SJCRH30 (cell line): ENCODE data around the gene KRTAP1-5. TPM values are rescaled to one million over a fixed set of nuclear protein-coding genes. Genes with fewer than 3 reads are reported as not detected.
A peak's percentile ranks its signal among the peaks of the same experiment; 100 is the strongest.

ENCODE experiments used
- DNase-seq, 2 experiments: peaks; one replicate each; pipeline ENCODE4 v3.0.0-alpha.2; 2015 to 2020
- H3K27ac ChIP-seq: fragments of 250-450 bp; sonication (Bioruptor Pico); 2 replicates; pipeline ENCODE4 v1.5.1; 2020; ENCODE audit warnings: mild to moderate bottlenecking, moderate library complexity
- H3K27me3 ChIP-seq: fragments of 250-450 bp; sonication (Bioruptor Pico); 2 replicates; pipeline ENCODE4 v1.5.1; 2020; ENCODE audit warnings: mild to moderate bottlenecking, moderate library complexity
- H3K36me3 ChIP-seq: fragments of 250-450 bp; sonication (Bioruptor Pico); 2 replicates; pipeline ENCODE4 v1.5.1; 2020; ENCODE audit warnings: mild to moderate bottlenecking, moderate library complexity
- H3K4me1 ChIP-seq: fragments of 250-450 bp; sonication (Bioruptor Pico); 2 replicates; pipeline ENCODE4 v1.5.1; 2020; ENCODE audit warnings: mild to moderate bottlenecking, moderate library complexity
- H3K4me3 ChIP-seq: fragments of 250-450 bp; sonication (Bioruptor Pico); 2 replicates; pipeline ENCODE4 v1.5.1; 2020; ENCODE audit warnings: mild to moderate bottlenecking, moderate library complexity
- H3K9me3 ChIP-seq: fragments of 250-450 bp; sonication (Bioruptor Pico); replicated peaks from 2 replicates; pipeline ENCODE4 v1.5.1; 2020; ENCODE audit warnings: mild to moderate bottlenecking, moderate library complexity
- total RNA-seq: library from RNA; depleted of rRNA; stranded (reverse); fragments of >200 nt; shearing (Covaris generic); gene quantifications from 2 replicates; pipeline ENCODE4 v1.2.3, GENCODE V29; 2014

Gene KRTAP1-5
- total RNA-seq, 1 experiment from 2014 or later = not detected

DNA sequence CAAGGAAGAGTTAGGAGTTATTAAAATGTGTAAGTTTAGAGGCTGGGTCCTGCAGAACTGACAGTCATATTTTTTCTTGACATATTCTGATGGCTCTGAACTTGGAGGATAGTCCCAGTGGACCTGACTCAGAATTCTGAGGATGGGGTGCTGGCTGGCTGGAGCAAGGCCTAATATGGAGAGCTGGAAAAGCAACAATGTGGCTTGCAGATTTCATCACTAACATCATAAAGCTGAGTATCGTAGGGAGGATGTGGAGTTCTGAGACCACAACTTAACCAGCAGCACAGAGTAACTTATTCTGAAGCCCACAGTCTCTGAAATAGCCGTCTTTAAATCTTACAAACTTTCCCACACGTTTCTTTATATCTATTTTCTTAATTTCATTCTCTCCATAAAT is 2.3 kb downstream of the KRTAP1-5 start:
- no peaks in the 10 kb centered on the region for H3K4me1 ChIP-seq
- no peaks in the 10 kb centered on the region for H3K27me3 ChIP-seq
- 0 out of 2 replicates have a peak, but pooled peaks cover 5% of the 10 kb centered on the region for H3K9me3 ChIP-seq
- no peak overlapping the region for H3K27ac ChIP-seq
- no peaks in the 10 kb centered on the region for H3K36me3 ChIP-seq
- no peak for DNase-seq
- H3K4me3 ChIP-seq = no peak overlapping the region

DNA sequence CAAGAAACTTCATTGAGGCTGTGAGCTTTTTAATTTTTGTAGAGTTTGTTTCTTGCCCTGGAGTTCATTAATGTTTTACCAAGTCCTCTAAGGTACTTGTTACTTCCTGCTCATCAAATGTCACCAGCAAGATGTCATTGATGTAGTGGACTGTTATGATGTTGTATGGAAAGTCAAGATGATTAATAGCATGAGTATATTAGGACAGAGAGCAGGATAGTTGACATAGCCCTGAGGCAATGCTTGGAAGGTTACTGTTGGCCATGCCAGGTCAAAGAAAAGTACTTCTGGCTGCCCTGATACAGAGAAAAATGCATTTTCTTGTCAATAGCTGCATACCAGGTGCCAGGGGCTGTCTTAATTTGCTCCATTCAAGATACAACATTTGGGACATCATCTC is 6.7 kb downstream of the KRTAP1-5 start:
- DNase-seq = no peak

DNA sequence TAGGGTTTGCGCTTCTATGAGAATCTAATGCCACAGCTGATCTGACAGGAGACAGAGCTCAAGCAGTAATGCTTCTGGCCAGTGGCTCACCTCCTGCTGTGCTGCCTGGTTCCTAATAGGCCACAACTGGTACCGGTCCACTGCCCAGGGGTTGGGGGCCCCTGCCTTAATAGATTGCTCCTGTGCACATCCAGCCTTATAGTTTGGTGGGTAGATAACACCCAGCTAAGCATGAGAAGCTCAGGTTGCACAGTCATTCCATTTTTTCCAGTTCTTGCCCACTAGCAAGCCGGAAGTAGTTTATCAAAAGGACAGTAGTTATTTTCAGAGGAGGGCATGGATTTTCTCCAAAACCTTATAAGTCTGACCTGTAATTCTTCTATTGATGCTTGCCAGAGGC is 7.6 kb downstream of the KRTAP1-5 start:
- Histone ChIP-seq H3K27me3 (no peaks in the 10 kb centered on the region), H3K9me3 (0 out of 2 replicates have a peak, but pooled peaks cover 5% of the 10 kb centered on the region), H3K36me3 (no peaks in the 10 kb centered on the region), H3K27ac (no peak overlapping the region), H3K4me1 (no peaks in the 10 kb centered on the region), H3K4me3 (no peak overlapping the region)
- DNase-seq = no peak

More for the DNA sequence above, 6.7 kb downstream of the KRTAP1-5 start:
- H3K36me3 ChIP-seq = no peaks in the 10 kb centered on the region
- H3K27me3 ChIP-seq = no peaks in the 10 kb centered on the region
- 0 out of 2 replicates have a peak, but pooled peaks cover 5% of the 10 kb centered on the region for H3K9me3 ChIP-seq
- no peak overlapping the region for H3K4me3 ChIP-seq
- no peaks in the 10 kb centered on the region for H3K4me1 ChIP-seq
- no peak overlapping the region for H3K27ac ChIP-seq

DNA sequence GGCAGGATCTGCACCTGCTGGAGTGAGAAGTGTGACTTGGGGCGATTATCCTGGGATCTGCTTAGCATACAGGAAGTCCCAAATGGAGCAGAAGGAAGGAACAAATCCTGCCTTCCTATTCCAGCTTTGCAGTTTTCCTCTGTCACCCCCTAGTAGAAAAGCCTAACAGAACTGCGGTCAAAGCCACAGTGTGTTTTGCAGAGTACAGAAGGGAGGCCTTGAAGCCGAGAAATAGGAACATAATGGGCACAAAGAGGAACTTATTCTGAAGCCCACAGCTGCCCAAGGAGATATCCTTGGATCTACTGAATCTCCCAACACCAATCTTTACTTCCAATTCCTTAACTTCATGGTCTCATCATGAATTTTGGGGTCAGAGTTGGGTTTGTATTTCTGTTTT is 8.5 kb downstream of the KRTAP1-5 start:
- no peaks in the 10 kb centered on the region for H3K27me3 ChIP-seq
- H3K9me3 ChIP-seq = 0 out of 2 replicates have a peak, but pooled peaks cover 5% of the 10 kb centered on the region
- H3K36me3 ChIP-seq = no peaks in the 10 kb centered on the region
- H3K27ac ChIP-seq = no peak overlapping the region
- no peak overlapping the region for H3K4me3 ChIP-seq
- DNase-seq = no peak
- peaks cover 8% of the 10 kb centered on the region for H3K4me1 ChIP-seq

DNA sequence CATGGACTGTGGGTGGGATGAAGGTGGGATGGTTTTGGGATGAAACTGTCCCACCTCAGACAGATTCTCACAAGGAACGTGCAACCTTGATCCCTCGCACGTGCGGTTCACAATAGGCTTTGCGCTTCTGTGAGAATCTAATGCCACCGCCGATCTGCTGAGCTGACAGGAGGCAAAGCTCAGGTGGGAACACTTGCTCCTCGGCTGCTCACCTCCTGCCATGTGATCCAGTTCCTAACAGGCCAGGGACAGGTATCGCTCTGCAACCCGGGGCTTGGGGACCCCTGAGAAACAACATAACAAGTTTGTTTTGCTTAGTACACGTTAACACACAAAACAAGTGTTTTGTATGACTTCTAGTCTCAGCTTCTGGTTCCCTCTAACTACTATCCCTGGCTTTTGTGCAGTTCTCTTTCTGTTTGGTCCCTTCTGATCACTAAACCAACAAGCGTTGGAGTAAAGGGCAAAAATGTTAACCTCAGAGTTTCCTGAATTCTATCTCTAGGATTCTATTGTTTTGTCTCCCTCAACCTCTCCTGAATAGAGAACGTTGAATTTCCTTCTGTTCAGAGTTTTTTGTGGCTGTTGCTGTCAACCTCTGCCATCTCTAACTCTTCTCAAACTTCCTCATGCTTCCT is 10.3 kb downstream of the KRTAP1-5 start:
- Histone ChIP-seq H3K36me3 (no peaks in the 10 kb centered on the region), H3K27me3 (no peaks in the 10 kb centered on the region), H3K4me1 (peaks cover 17% of the 10 kb centered on the region), H3K9me3 (no peaks in the 10 kb centered on the region), H3K4me3 (no peak overlapping the region), H3K27ac (no peak overlapping the region)
- DNase-seq = no peak

DNA sequence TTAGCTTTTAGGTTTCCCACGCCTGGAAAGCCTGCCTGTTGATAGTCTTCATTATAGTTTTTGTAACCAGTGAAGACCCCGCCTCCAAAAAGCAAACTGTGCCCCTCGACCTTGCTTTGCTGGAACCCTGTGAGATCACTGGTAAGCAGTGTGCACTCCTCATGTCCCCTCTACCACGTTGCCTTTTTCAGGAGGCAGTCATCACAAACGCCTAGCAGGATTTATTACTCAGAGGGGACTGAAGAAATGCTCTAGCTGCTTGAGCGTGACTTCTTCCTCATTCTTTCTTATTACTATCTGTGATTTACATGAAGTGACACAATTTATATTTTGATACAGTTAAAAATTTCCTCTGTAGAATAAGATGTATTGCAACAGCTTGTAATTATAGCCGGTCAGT is 11.6 kb downstream of the KRTAP1-5 start:
- no peak overlapping the region for H3K4me3 ChIP-seq
- H3K27me3 ChIP-seq = no peaks in the 10 kb centered on the region
- H3K36me3 ChIP-seq = no peaks in the 10 kb centered on the region
- no peak overlapping the region for H3K27ac ChIP-seq
- DNase-seq = no peak
- H3K4me1 ChIP-seq = peaks cover 17% of the 10 kb centered on the region
- no peaks in the 10 kb centered on the region for H3K9me3 ChIP-seq

GRCh38 chr17:41013606-41014005 is 13.4 kb downstream of the KRTAP1-5 start:
- Histone ChIP-seq H3K27ac (peak overlapping the region; percentile 55; the same call in 1 of the 2 replicates), H3K4me3 (no peak overlapping the region), H3K36me3 (no peaks in the 10 kb centered on the region), H3K9me3 (no peaks in the 10 kb centered on the region), H3K27me3 (no peaks in the 10 kb centered on the region), H3K4me1 (peaks cover 17% of the 10 kb centered on the region)
- DNase-seq = peak; percentile 24 to 49

DNA sequence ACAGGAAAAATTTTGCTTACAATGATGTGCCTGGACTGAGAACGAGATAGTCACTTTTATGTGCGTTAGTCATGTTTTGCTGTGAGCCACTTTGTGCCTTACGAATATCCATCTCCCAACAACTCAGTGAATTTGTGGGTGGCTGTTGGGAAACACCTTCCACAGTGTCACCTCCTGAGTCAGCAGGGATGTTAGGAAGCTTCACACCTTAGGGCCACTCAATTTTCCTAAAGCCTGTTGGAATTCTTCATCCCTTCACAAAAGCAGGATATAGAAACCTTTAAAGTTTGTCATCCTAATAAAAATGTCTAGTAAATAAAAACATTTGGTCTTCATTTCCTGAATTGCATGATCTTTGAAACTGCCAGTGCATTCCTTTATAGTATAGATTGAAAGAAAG is 13.8 kb downstream of the KRTAP1-5 start:
- H3K4me1 ChIP-seq = peaks cover 17% of the 10 kb centered on the region
- H3K27ac ChIP-seq = peak overlapping the region; percentile 55
- no peaks in the 10 kb centered on the region for H3K27me3 ChIP-seq
- DNase-seq = no peak
- H3K9me3 ChIP-seq = no peaks in the 10 kb centered on the region
- H3K4me3 ChIP-seq = no peak overlapping the region
- H3K36me3 ChIP-seq = no peaks in the 10 kb centered on the region

DNA sequence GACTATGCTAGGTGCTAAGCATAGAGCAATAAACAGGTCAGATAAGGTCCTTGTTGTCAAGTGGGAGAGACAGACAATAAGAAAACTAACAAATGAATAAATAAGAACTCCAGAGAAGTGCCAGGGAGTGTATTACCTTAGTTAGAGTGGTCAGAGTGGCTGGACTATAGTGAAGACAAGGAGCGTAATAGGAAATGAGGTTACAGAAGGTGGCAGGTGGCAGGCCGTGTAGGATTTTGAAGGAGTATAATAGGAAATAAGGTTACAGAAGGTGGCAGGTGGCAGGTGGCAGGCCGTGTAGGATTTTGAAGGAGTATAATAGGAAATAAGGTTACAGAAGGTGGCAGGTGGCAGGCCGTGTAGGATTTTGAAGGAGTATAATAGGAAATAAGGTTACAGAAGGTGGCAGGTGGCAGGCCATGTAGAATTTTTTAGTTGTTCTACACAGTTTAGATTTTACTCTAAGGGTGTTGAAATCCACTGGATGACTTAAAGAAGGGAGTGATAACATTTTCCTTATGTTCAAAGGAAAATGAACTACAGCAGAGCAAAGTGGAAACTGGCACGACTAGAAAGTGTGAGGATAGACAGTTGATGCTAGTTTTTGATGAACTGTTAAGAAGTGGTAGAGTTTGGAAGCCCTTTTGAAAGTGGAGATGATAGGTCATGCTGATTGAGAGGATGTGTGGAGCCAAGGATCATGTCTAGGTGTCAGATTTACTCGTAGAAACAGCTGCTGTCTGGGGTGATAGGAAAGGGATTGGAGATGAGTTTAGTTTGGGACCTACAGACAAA is 14.5 kb downstream of the KRTAP1-5 start:
- no peak overlapping the region for H3K4me3 ChIP-seq
- H3K27me3 ChIP-seq = no peaks in the 10 kb centered on the region
- H3K4me1 ChIP-seq = peaks cover 17% of the 10 kb centered on the region
- peak; percentile 21 to 71 for DNase-seq
- peak overlapping the region; percentile 55 for H3K27ac ChIP-seq
- no peaks in the 10 kb centered on the region for H3K36me3 ChIP-seq
- no peaks in the 10 kb centered on the region for H3K9me3 ChIP-seq

DNA sequence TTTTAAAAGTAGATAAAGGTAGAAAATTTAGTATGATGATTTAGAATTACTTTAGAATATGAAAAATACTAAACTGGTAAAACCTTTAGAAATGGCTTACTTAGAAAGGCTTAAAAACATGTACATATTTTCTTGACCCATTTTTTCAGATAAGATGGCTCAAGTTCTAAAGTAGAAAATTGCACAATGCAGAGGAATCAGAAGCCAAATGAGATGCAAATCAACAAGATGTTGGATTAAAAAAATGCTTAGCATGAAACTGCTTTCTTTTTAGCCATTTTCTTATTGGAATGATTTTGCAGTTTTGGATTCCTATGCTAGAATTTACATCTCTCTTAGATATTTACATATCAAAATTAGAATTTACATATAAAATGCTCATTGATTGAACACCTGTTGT is 16.6 kb downstream of the KRTAP1-5 start:
- Histone ChIP-seq H3K9me3 (no peaks in the 10 kb centered on the region), H3K4me3 (no peak overlapping the region), H3K27me3 (no peaks in the 10 kb centered on the region), H3K27ac (no peak overlapping the region), H3K36me3 (no peaks in the 10 kb centered on the region), H3K4me1 (peaks cover 17% of the 10 kb centered on the region)
- no peak for DNase-seq

- H3K36me3 ChIP-seq = no peaks in the 10 kb centered on the region
- peaks cover 17% of the 10 kb centered on the region for H3K4me1 ChIP-seq
- no peak for DNase-seq
- no peaks in the 10 kb centered on the region for H3K27me3 ChIP-seq
- H3K4me3 ChIP-seq = no peak overlapping the region
- H3K9me3 ChIP-seq = no peaks in the 10 kb centered on the region
- no peak overlapping the region for H3K27ac ChIP-seq
These were observed 17.1 kb downstream of the KRTAP1-5 start for GRCh38 chr17:41009936-41010335.

DNA sequence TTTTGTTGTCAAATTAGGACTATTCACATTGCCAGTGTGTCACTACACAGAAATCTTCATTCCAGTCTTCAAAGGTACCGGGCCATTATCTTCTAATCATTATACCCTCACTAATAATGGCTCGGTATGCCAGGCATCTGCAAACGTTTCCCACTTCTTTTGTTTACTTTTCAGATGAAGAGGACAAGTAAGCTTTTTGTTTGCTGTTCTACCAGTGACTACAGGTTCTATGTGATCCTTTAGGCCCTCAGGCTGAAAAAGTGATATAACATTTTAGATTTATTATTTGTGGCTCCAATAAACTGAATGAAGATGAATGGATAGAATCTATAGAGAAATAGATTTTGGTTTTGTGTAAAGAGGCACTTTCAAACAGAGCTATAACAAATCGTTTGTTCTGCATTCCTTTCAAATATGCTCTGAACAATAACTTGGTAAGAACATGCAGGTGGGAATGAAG is 17.7 kb downstream of the KRTAP1-5 start:
- Histone ChIP-seq H3K36me3 (no peaks in the 10 kb centered on the region), H3K4me3 (no peak overlapping the region), H3K27ac (no peak overlapping the region), H3K9me3 (no peaks in the 10 kb centered on the region), H3K27me3 (no peaks in the 10 kb centered on the region), H3K4me1 (peaks cover 17% of the 10 kb centered on the region)
- no peak for DNase-seq

DNA sequence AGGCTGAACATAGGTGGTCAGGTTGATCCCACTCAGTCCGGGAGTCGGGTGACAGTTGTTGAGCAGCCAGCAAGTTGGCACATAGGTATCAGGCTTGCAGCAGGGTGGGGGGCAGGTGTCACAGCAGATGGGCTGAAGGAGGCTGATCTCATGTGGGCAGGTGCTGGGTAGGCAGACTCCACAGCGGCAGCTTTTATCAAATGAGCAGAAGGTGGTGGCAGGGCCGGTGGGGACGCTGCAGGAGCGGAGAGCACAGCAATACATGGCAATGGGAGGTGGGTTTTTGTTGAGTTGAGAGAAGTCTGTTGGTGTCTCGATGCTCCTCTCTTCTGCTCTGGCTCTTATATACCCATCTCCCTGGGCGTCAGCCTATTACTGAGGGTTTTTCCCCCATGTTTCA is 18.2 kb downstream of the KRTAP1-5 start, which contains the start of gene KRTAP3-1:
Gene KRTAP3-1 (minus strand): TSS at position 318 of the 400 bp plus-strand sequence. CDS start 54 bp downstream, at position 264.
- no peak within 1 kb of the TSS for H3K4me3 ChIP-seq
- no peaks in the 10 kb centered on the region for H3K9me3 ChIP-seq
- H3K4me1 ChIP-seq = peaks cover 13% of the 10 kb centered on the region
- H3K27ac ChIP-seq = no peak within 1 kb of the TSS
- no peaks in the 10 kb centered on the region for H3K36me3 ChIP-seq
- H3K27me3 ChIP-seq = no peaks in the 10 kb centered on the region
- DNase-seq = no peak

- Histone ChIP-seq H3K27ac (no peak overlapping the region), H3K36me3 (no peaks in the 10 kb centered on the region), H3K4me3 (no peak overlapping the region), H3K4me1 (no peaks in the 10 kb centered on the region; the same call in 1 of the 2 replicates), H3K27me3 (no peaks in the 10 kb centered on the region), H3K9me3 (no peaks in the 10 kb centered on the region)
- no peak for DNase-seq
These were observed 22.6 kb downstream of the KRTAP1-5 start for GRCh38 chr17:41004397-41004796.

- DNase-seq = no peak
- Histone ChIP-seq H3K27me3 (no peaks in the 10 kb centered on the region), H3K4me1 (no peaks in the 10 kb centered on the region), H3K4me3 (no peak overlapping the region), H3K9me3 (no peaks in the 10 kb centered on the region), H3K36me3 (no peaks in the 10 kb centered on the region), H3K27ac (no peak overlapping the region)
These were observed 23.1 kb downstream of the KRTAP1-5 start for GRCh38 chr17:41003926-41004325.
